Mesothelial cell of epicardium (in vitro differentiated cells): ENCODE data around the gene KCNJ6. TPM values are rescaled to one million over a fixed set of nuclear protein-coding genes. Genes with fewer than 3 reads are reported as not detected.
"Not testable (repeated sequence)": the region's sequence is repeated elsewhere in the genome, so short reads cannot be mapped to it uniquely, and the experiment has no call there.

Experiments used
- DNase-seq, 2 experiments: peaks; one replicate each; pipeline ENCODE4 v3.0.0; 2021; ENCODE audit warnings: low spot score in 2 of 2; ENCODE audit not compliant: unreplicated experiment in 2 of 2
- H3K27ac Mint-ChIP-seq: 2 replicates; pipeline ENCODE4 v1.8.0; 2021; ENCODE audit warnings: mixed read lengths
- H3K27me3 Mint-ChIP-seq: 2 replicates; pipeline ENCODE4 v1.8.0; 2021; ENCODE audit warnings: low read depth, mixed read lengths
- H3K36me3 Mint-ChIP-seq: 2 replicates; pipeline ENCODE4 v1.8.0; 2021; ENCODE audit warnings: mixed read lengths
- H3K4me1 Mint-ChIP-seq: 2 replicates; pipeline ENCODE4 v1.8.0; 2021; ENCODE audit warnings: mixed read lengths
- H3K4me3 Mint-ChIP-seq: 2 replicates; pipeline ENCODE4 v1.8.0; 2021; ENCODE audit warnings: mild to moderate bottlenecking, moderate library complexity, mixed read lengths
- H3K9me3 Mint-ChIP-seq: 2 replicates; pipeline ENCODE4 v1.8.0; 2021; ENCODE audit warnings: mixed read lengths
- CTCF ChIP-seq: fragments of 200-600 bp; sonication (generic); IDR thresholded peaks from one replicate; pipeline ENCODE4 v1.5.0; 2021; ENCODE audit warnings: antibody characterized with exemption; ENCODE audit not compliant: unreplicated experiment
- total RNA-seq: library from RNA; stranded (reverse); gene quantifications from 3 replicates; pipeline ENCODE4 v1.2.1, GENCODE V29; 2021

Gene KCNJ6
- total RNA-seq, 1 donor from 2014 or later: 0.02 TPM

GRCh38 chr21:37668462-37669239 lies 247.6 kb downstream of the KCNJ6 start:
- H3K4me3 Mint-ChIP-seq: no peak overlapping the region
- DNase-seq: no peak
- H3K4me1 Mint-ChIP-seq: no peaks in the 10 kb centered on the region

GRCh38 chr21:37667380-37667779 lies 248.9 kb downstream of the KCNJ6 start:
- Mint-ChIP-seq H3K4me1 (no peaks in the 10 kb centered on the region), H3K27ac (no peak overlapping the region), H3K9me3 (no peaks in the 10 kb centered on the region), H3K36me3 (no peaks in the 10 kb centered on the region), H3K4me3 (no peak overlapping the region), H3K27me3 (peaks cover 27% of the 10 kb centered on the region)
- no peak for TF ChIP-seq CTCF
- DNase-seq: no peak

More at GRCh38 chr21:37668462-37669239, 247.6 kb downstream of the KCNJ6 start:
- H3K27ac Mint-ChIP-seq: no peak overlapping the region
- H3K27me3 Mint-ChIP-seq: peaks cover 38% of the 10 kb centered on the region
- no peak for TF ChIP-seq CTCF
- no peaks in the 10 kb centered on the region for H3K9me3 Mint-ChIP-seq
- H3K36me3 Mint-ChIP-seq: no peaks in the 10 kb centered on the region

GRCh38 chr21:37665230-37666024 lies 250.8 kb downstream of the KCNJ6 start:
- Mint-ChIP-seq H3K27me3 (peaks cover 9% of the 10 kb centered on the region), H3K4me1 (no peaks in the 10 kb centered on the region), H3K36me3 (no peaks in the 10 kb centered on the region), H3K27ac (no peak overlapping the region), H3K9me3 (no peaks in the 10 kb centered on the region), H3K4me3 (no peak overlapping the region)
- no peak for DNase-seq
- no peak for TF ChIP-seq CTCF

GRCh38 chr21:37662227-37662626 lies 254.0 kb downstream of the KCNJ6 start:
- H3K4me3 Mint-ChIP-seq, H3K27ac Mint-ChIP-seq, H3K36me3 Mint-ChIP-seq, DNase-seq, H3K27me3 Mint-ChIP-seq, H3K9me3 Mint-ChIP-seq: not testable (repeated sequence)
- H3K4me1 Mint-ChIP-seq: peaks cover 19% of the 10 kb centered on the region

GRCh38 chr21:37660709-37661108 lies 255.5 kb downstream of the KCNJ6 start:
- Mint-ChIP-seq H3K9me3 (no peaks in the 10 kb centered on the region), H3K4me3 (no peak overlapping the region), H3K4me1 (peaks cover 19% of the 10 kb centered on the region), H3K27ac (no peak overlapping the region), H3K27me3 (peaks cover 4% of the 10 kb centered on the region), H3K36me3 (no peaks in the 10 kb centered on the region)
- TF ChIP-seq CTCF: no peak
- no peak for DNase-seq

- peaks cover 8% of the 10 kb centered on the region for H3K27me3 Mint-ChIP-seq
- H3K36me3 Mint-ChIP-seq: no peaks in the 10 kb centered on the region
- peaks cover 19% of the 10 kb centered on the region for H3K4me1 Mint-ChIP-seq
- no peak for TF ChIP-seq CTCF
- no peak overlapping the region for H3K27ac Mint-ChIP-seq
- no peak for DNase-seq
- no peaks in the 10 kb centered on the region for H3K9me3 Mint-ChIP-seq
- no peak overlapping the region for H3K4me3 Mint-ChIP-seq
These were observed 256.4 kb downstream of the KCNJ6 start for GRCh38 chr21:37659874-37660273.
